ENCODE data around the gene SPTLC2.

Gene SPTLC2

DNA sequence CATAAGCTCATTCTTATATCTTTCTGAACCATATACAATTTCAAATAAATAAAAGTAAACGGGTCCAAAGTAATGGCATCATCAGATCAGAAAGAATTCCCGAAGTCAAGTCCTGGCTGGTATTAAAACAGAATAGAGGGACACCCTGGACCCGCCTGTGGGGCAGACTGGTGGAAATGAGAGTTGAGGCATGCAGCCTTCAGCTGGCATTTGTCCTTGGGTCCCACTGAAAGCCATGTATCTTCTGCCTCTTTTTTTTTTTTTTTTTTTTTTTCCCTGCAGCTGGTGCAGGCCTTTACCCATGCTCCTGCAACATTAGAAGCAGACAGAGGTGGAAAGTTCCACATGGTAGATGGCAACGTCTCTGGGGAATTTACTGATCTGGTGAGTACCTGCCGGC is 148.6 kb downstream of the SPTLC2 start:
- no peak for DNase-seq (ENCODE audit: low read depth)

GRCh38 chr14:77459072-77459723 is 157.2 kb downstream of the SPTLC2 start:
- peak; percentile 84 for DNase-seq (ENCODE audit: low read depth)

GRCh38 chr14:77458249-77458950 is 158.0 kb downstream of the SPTLC2 start:
- peak; percentile 68 for DNase-seq (ENCODE audit: low read depth)

GRCh38 chr14:77457522-77458248 is 158.8 kb downstream of the SPTLC2 start, which contains the start of the genes AHSA1 and VIPAS39:
TSS of gene AHSA1 (plus strand) at chr14:77458093. CDS start at chr14:77458190, 97 bp downstream.
TSS of gene VIPAS39 (minus strand) at chr14:77457601. CDS start at chr14:77454102, 3,499 bp downstream.
- DNase-seq (ENCODE audit: low read depth), result peak; percentile 100

GRCh38 chr14:77457115-77457521 is 159.3 kb downstream of the SPTLC2 start:
- DNase-seq (ENCODE audit: low read depth), result peak; percentile 65

Data from ELR (cell line).